GM20000 (cell line): ENCODE measurements around the gene DHX8.

ENCODE experiments used
- DNase-seq: peaks from one replicate; pipeline ENCODE4 v3.0.0; 2012; ENCODE audit warnings: low spot score
- CTCF ChIP-seq: IDR thresholded peaks from 2 replicates; pipeline ENCODE4 v1.5.1; 2012; ENCODE audit warnings: mild to moderate bottlenecking, control low read depth; ENCODE audit errors: extremely low read depth, missing control alignments

DHX8 gene

GRCh38 chr17:43483674-43484551 is at the start of gene DHX8:
Gene DHX8 (plus strand): TSS chr17:43483975. CDS start chr17:43484038, 63 bp downstream.
- TF ChIP-seq CTCF, result peak; percentile 100

GRCh38 chr17:43434902-43435319 is 48.9 kb upstream of the DHX8 start:
- DNase-seq, result no peak
- no peak for TF ChIP-seq CTCF

More at GRCh38 chr17:43483674-43484551, at the start of gene DHX8:
- DNase-seq, result peak; percentile 89

- DNase-seq, result no peak
- no peak for TF ChIP-seq CTCF
Observed at GRCh38 chr17:43437756-43438155, 46.0 kb upstream of the DHX8 start.

GRCh38 chr17:43438626-43439025 is 45.1 kb upstream of the DHX8 start:
- no peak for DNase-seq
- no peak for TF ChIP-seq CTCF

- no peak for TF ChIP-seq CTCF
- no peak for DNase-seq
Observed at GRCh38 chr17:43439041-43439440, 44.7 kb upstream of the DHX8 start.

- no peak for TF ChIP-seq CTCF
- no peak for DNase-seq
Observed at GRCh38 chr17:43442711-43443110, 41.1 kb upstream of the DHX8 start.

GRCh38 chr17:43443381-43443780 is 40.4 kb upstream of the DHX8 start:
- no peak for TF ChIP-seq CTCF
- DNase-seq, result no peak
